H1 (cell line): ENCODE data around the gene CKAP5. TPM values are rescaled to one million over a fixed set of nuclear protein-coding genes. Genes with fewer than 3 reads are reported as not detected.

Experiments used
- CTCF ChIA-PET: fragments of 300-600 bp; sonication (Branson Sonifier 250); formaldehyde crosslinking; loops from one replicate; lab custom pipeline; 2021; ENCODE audit not compliant: partially characterized antibody; lab: Charles Lee
- POLR2A ChIA-PET: fragments of 300-600 bp; sonication (Branson Sonifier 250); formaldehyde crosslinking; loops from one replicate; lab custom pipeline; 2021; ENCODE audit warnings: inconsistent platforms; ENCODE audit not compliant: partially characterized antibody; lab: Charles Lee
- DNase-seq, 2 experiments: peaks; one replicate each; pipeline versions ENCODE4 v3.0.0 to v3.0.0-alpha.2; 2010 to 2022; ENCODE audit warnings: low spot score in 2 of 2, low read depth in 1 of 2, mixed read lengths in 1 of 2
- FAIRE-seq: peaks from 2 replicates; lab custom pipeline; 2011; peaks lifted over from hg19 to GRCh38; lab: Jason Lieb, UNC
- H2AFZ ChIP-seq: 2 replicates; pipeline ENCODE4 v1.8.1; 2012; ENCODE audit warnings: low read length, inconsistent platforms
- H2AK5ac ChIP-seq: 2 replicates; pipeline ENCODE4 v1.6.1; 2013; ENCODE audit warnings: low read depth, low read length
- H2BK120ac ChIP-seq: replicated peaks from 2 replicates; pipeline ENCODE3; 2013; ENCODE audit warnings: low read depth, low read length, inconsistent platforms
- H2BK12ac ChIP-seq: 2 replicates; pipeline ENCODE4 v1.6.1; 2013; ENCODE audit warnings: low read depth, low read length
- H2BK15ac ChIP-seq: 2 replicates; pipeline ENCODE4 v1.6.1; 2013; ENCODE audit warnings: low read length
- H2BK20ac ChIP-seq: 2 replicates; pipeline ENCODE4 v1.6.1; 2013; ENCODE audit warnings: low read length
- H2BK5ac ChIP-seq: 2 replicates; pipeline ENCODE4 v1.6.1; 2013; ENCODE audit warnings: low read depth, low read length
- H3K14ac ChIP-seq: 2 replicates; pipeline ENCODE4 v1.6.1; 2013; ENCODE audit warnings: inconsistent platforms; ENCODE audit not compliant: insufficient read length
- H3K18ac ChIP-seq: 2 replicates; pipeline ENCODE4 v1.6.1; 2013; ENCODE audit warnings: low read length; ENCODE audit errors: extremely low read depth
- H3K23ac ChIP-seq: 2 replicates; pipeline ENCODE4 v1.6.1; 2013; ENCODE audit warnings: inconsistent platforms; ENCODE audit not compliant: insufficient read length
- H3K23me2 ChIP-seq: 2 replicates; pipeline ENCODE4 v1.6.1; 2013; ENCODE audit warnings: low read depth, low read length
- H3K27ac ChIP-seq: 2 replicates; pipeline ENCODE4 v1.6.1; 2011; ENCODE audit warnings: low read depth, low read length, inconsistent platforms
- H3K27me3 ChIP-seq, 4 experiments: replicated peaks in 1 of 4; 1 replicate in 1 of 4; 2 replicates in 3 of 4; pipeline versions ENCODE4 v1.6.1 to v1.8.1; 2011 to 2013; ENCODE audit warnings: low read length in 3 of 4, mild to moderate bottlenecking in 3 of 4, inconsistent platforms in 2 of 4, mixed read lengths in 2 of 4, moderate library complexity in 1 of 4; ENCODE audit not compliant: control insufficient read depth in 3 of 4, insufficient read depth in 3 of 4; ENCODE audit errors: extremely low read depth in 1 of 4
- H3K36me3 ChIP-seq, 4 experiments: 2 replicates each; pipeline versions ENCODE4 v1.6.1 to v1.8.1; 2011 to 2013; ENCODE audit warnings: mild to moderate bottlenecking in 4 of 4, low read length in 3 of 4, moderate library complexity in 2 of 4, control low read depth in 1 of 4, inconsistent platforms in 1 of 4; ENCODE audit not compliant: insufficient read depth in 4 of 4, control insufficient read depth in 2 of 4
- H3K4ac ChIP-seq: replicated peaks from 2 replicates; pipeline ENCODE3; 2013; ENCODE audit warnings: low read length, low read depth, mixed read lengths, inconsistent platforms; ENCODE audit not compliant: insufficient read length
- H3K4me1 ChIP-seq, 4 experiments: replicated peaks in 1 of 4; 1 replicate in 1 of 4; 2 replicates in 3 of 4; pipeline versions ENCODE4 v1.6.1 to v1.8.1; 2011 to 2013; ENCODE audit warnings: low read length in 3 of 4, inconsistent platforms in 2 of 4, mixed read lengths in 1 of 4; ENCODE audit not compliant: insufficient read depth in 4 of 4, control insufficient read depth in 3 of 4
- H3K4me2 ChIP-seq, 2 experiments: 2 replicates each; pipeline versions ENCODE4 v1.6.1 to v1.8.1; 2011 to 2013; ENCODE audit warnings: low read depth in 2 of 2, low read length in 2 of 2, control low read depth in 1 of 2, inconsistent platforms in 1 of 2, mild to moderate bottlenecking in 1 of 2; ENCODE audit not compliant: insufficient read depth in 1 of 2
- H3K4me3 ChIP-seq, 4 experiments: fragments of 200-600, 300-600 bp in 1 of 4; sonication (generic), shearing (Covaris generic), sonication (Bioruptor Twin) in 1 of 4; 2 replicates each; pipeline versions ENCODE4 v1.5.1 to v1.8.1; 2011 to 2016; ENCODE audit warnings: low read length in 4 of 4, low read depth in 3 of 4, control low read depth in 2 of 4, inconsistent platforms in 2 of 4, mild to moderate bottlenecking in 2 of 4, mixed read lengths in 1 of 4, moderate library complexity in 1 of 4; ENCODE audit not compliant: insufficient read depth in 2 of 4; ENCODE audit errors: extremely low read depth in 1 of 4
- H3K56ac ChIP-seq: replicated peaks from 2 replicates; pipeline ENCODE3; 2013; ENCODE audit warnings: low read depth, mild to moderate bottlenecking, mixed read lengths, low read length, inconsistent platforms; ENCODE audit not compliant: insufficient read length
- H3K79me1 ChIP-seq: 2 replicates; pipeline ENCODE4 v1.6.1; 2013; ENCODE audit warnings: low read depth, low read length, control low read depth
- H3K79me2 ChIP-seq, 2 experiments: 2 replicates each; pipeline versions ENCODE4 v1.6.1 to v1.8.1; 2012 to 2013; ENCODE audit warnings: low read length in 2 of 2, mild to moderate bottlenecking in 2 of 2, inconsistent platforms in 1 of 2; ENCODE audit not compliant: insufficient read depth in 2 of 2, control insufficient read depth in 1 of 2
- H3K9ac ChIP-seq, 4 experiments: replicated peaks in 1 of 4; 1 replicate in 1 of 4; 2 replicates in 3 of 4; pipeline versions ENCODE4 v1.6.1 to v1.8.1; 2011 to 2013; ENCODE audit warnings: low read depth in 3 of 4, low read length in 3 of 4, control low read depth in 2 of 4, mild to moderate bottlenecking in 2 of 4, moderate library complexity in 2 of 4, inconsistent platforms in 1 of 4; ENCODE audit errors: extremely low read depth in 1 of 4
- H3K9me3 ChIP-seq, 2 experiments: 2 replicates each; pipeline versions ENCODE4 v1.6.1 to v1.8.1; 2012 to 2013; ENCODE audit warnings: mild to moderate bottlenecking in 2 of 2, moderate library complexity in 2 of 2, control low read depth in 1 of 2, inconsistent platforms in 1 of 2, low read depth in 1 of 2, low read length in 1 of 2, mixed read lengths in 1 of 2; ENCODE audit not compliant: insufficient read depth in 2 of 2
- H4K20me1 ChIP-seq, 2 experiments: replicated peaks in 1 of 2; 2 replicates each; pipeline versions ENCODE3 to v1.8.1; 2011 to 2013; ENCODE audit warnings: inconsistent platforms in 2 of 2, low read length in 2 of 2, mild to moderate bottlenecking in 1 of 2; ENCODE audit not compliant: insufficient read depth in 2 of 2, control insufficient read depth in 1 of 2
- H4K5ac ChIP-seq: 2 replicates; pipeline ENCODE4 v1.6.1; 2013; ENCODE audit warnings: low read length, low read depth, mixed read lengths, inconsistent platforms; ENCODE audit not compliant: insufficient read length
- H4K8ac ChIP-seq: 2 replicates; pipeline ENCODE4 v1.8.0; 2013; ENCODE audit warnings: mild to moderate bottlenecking, moderate library complexity, low read length, inconsistent platforms; ENCODE audit not compliant: insufficient read depth; ENCODE audit errors: extremely low read depth
- H4K91ac ChIP-seq: replicated peaks from 2 replicates; pipeline ENCODE3; 2013; ENCODE audit warnings: low read length, mixed read lengths, inconsistent platforms; ENCODE audit not compliant: insufficient read length
- MAFK ChIP-seq: IDR thresholded peaks from 2 replicates; pipeline ENCODE4 v1.6.1; 2012; ENCODE audit warnings: low read depth, mild to moderate bottlenecking, improper control_type of control experiment, low read length
- SP1 ChIP-seq: IDR thresholded peaks from 2 replicates; pipeline ENCODE4 v1.6.1; 2011; ENCODE audit warnings: low read depth, low read length
- WGBS, 2 experiments: shearing (Covaris generic) in 1 of 2; methylation state at CpG; one replicate each; pipeline versions ENCODE4 v1.1.6 to v1.1.7; 2013 to 2015; ENCODE audit warnings: low lambda C conversion rate in 2 of 2, mixed read lengths in 2 of 2, inconsistent platforms in 1 of 2, low coverage in 1 of 2, missing lambda C conversion rate in 1 of 2; ENCODE audit not compliant: insufficient replicate concordance in 2 of 2, insufficient coverage in 1 of 2, insufficient read length in 1 of 2; ENCODE audit errors: extremely low coverage in 1 of 2, missing lambda C conversion rate in 1 of 2; 5-methylcytosine and 5-hydroxymethylcytosine counted together
- polyA plus RNA-seq, 7 experiments: library from polyadenylated mRNA; depleted of rRNA in 3 of 7; stranded (reverse) in 5 of 7; unstranded in 2 of 7; fragments of >200 nt in 5 of 7; fragments of 200-250 nt in 2 of 7; gene quantifications; 1 replicate in 5 of 7; 2 replicates in 1 of 7; 4 replicates in 1 of 7; pipeline versions ENCODE4 v1.2.1 to v1.2.3, GENCODE V29; 2011 to 2013; ENCODE audit warnings: missing spikeins in 2 of 7, mixed read lengths in 2 of 7
- total RNA-seq: library from RNA; stranded (reverse); fragmentation: NEBNext Ultra II Directional; extraction: Animal tissue kit (Norgen Biotek cat#: 25700); gene quantifications from 2 replicates; pipeline ENCODE4 v1.2.1, GENCODE V29; 2021

The CKAP5 gene
- total and polyA plus RNA-seq, 2 of the 8 experiments (the other 6 are each of a cell fraction or from before 2014, with no cell fraction given) = 64.8 to 185 TPM

- Histone ChIP-seq H2BK12ac (no peak overlapping the region), H2BK5ac (no peak overlapping the region), H3K23ac (no peak overlapping the region), H3K36me3 (peaks cover 0 to 16% (median 4%) of the 10 kb centered on the region in 4 experiments; a peak in 5 of 8 replicates), H3K27ac (no peak overlapping the region), H3K23me2 (no peaks in the 10 kb centered on the region), H2AK5ac (no peak overlapping the region), H3K79me2 (no peaks in the 10 kb centered on the region), H3K4me2 (no peak overlapping the region), H4K20me1 (no peaks in the 10 kb centered on the region), H3K4me3 (no peak overlapping the region), H2BK120ac (no peak overlapping the region), H3K79me1 (no peaks in the 10 kb centered on the region), H3K56ac (no peak overlapping the region), H4K91ac (no peak overlapping the region), H4K8ac (no peak overlapping the region), H3K27me3 (no peaks in the 10 kb centered on the region), H3K14ac (no peak overlapping the region), H3K9me3 (0 out of 4 replicates have a peak, but pooled peaks cover 0 to 2% of the 10 kb centered on the region in 2 experiments), H3K4me1 (no peaks in the 10 kb centered on the region), H3K9ac (no peak overlapping the region), H2BK15ac (no peak overlapping the region), H2AFZ (no peak overlapping the region), H4K5ac (no peak overlapping the region), H3K4ac (no peak overlapping the region), H2BK20ac (no peak overlapping the region), H3K18ac (no peak overlapping the region)
- ChIA-PET CTCF (interaction anchor here (0.7 to 1.4 kb wide), 3 partner anchors 9 to 323 kb away, joined by 3 read pairs; no protein-coding TSS in a partner anchor), POLR2A (interaction anchor here (1.1 kb wide), 2 partner anchors 8 to 15 kb away, joined by 4 read pairs; no protein-coding TSS in a partner anchor)
- WGBS, 2 experiments = 91% methylated on average over 3 of the region's 3 CpGs; no CpG with 5 or more reads in 1 of the 2 experiments
- no peak for DNase-seq
- no peak for FAIRE-seq
- TF ChIP-seq SP1 (no peak), MAFK (no peak)
Observed at GRCh38 chr11:46855167-46855566, 9.1 kb upstream of the CKAP5 start.
